Fibroblast of lung (primary cell): Measurements from ENCODE around the gene C3orf49. TPM values are rescaled to one million over a fixed set of nuclear protein-coding genes. Genes with fewer than 3 reads are reported as not detected.

ENCODE experiments used
- DNase-seq, 2 donors: peaks; one replicate each; pipeline versions ENCODE4 v3.0.0 to v3.0.0-alpha.2; 2010; ENCODE audit warnings: low read depth in 2 of 2
- H2AFZ ChIP-seq: 2 replicates; pipeline ENCODE4 v1.5.1; 2012; ENCODE audit warnings: low read length, control low read depth, inconsistent platforms
- H3K27ac ChIP-seq: 2 replicates; pipeline ENCODE4 v1.5.1; 2011; ENCODE audit warnings: low read length, control low read depth; ENCODE audit not compliant: insufficient read depth
- H3K27me3 ChIP-seq: 2 replicates; pipeline ENCODE4 v1.5.1; 2011; ENCODE audit warnings: mild to moderate bottlenecking, low read length; ENCODE audit not compliant: control insufficient read depth, insufficient read depth
- H3K36me3 ChIP-seq: 2 replicates; pipeline ENCODE4 v1.5.1; 2011; ENCODE audit warnings: low read length; ENCODE audit not compliant: control insufficient read depth, insufficient read depth
- H3K4me1 ChIP-seq: 2 replicates; pipeline ENCODE4 v1.5.1; 2011; ENCODE audit warnings: low read length; ENCODE audit not compliant: control insufficient read depth, insufficient read depth; ENCODE audit errors: extremely low read depth
- H3K4me2 ChIP-seq: 2 replicates; pipeline ENCODE4 v1.5.1; 2011; ENCODE audit warnings: low read length, control low read depth; ENCODE audit not compliant: insufficient read depth; ENCODE audit errors: extremely low read depth
- H3K4me3 ChIP-seq, 4 experiments: fragments of 200-600 bp in 1 of 4; sonication (generic) in 1 of 4; replicated peaks in 1 of 4; 2 replicates each; pipeline ENCODE4 v1.5.1; 2011 to 2016; ENCODE audit warnings: low read length in 4 of 4, low read depth in 3 of 4, mild to moderate bottlenecking in 3 of 4, control low read depth in 2 of 4, inconsistent platforms in 1 of 4, mixed read lengths in 1 of 4; ENCODE audit not compliant: insufficient read depth in 1 of 4; ENCODE audit errors: control extremely low read depth in 1 of 4
- H3K79me2 ChIP-seq: 2 replicates; pipeline ENCODE4 v1.5.1; 2012; ENCODE audit warnings: mild to moderate bottlenecking, low read length, inconsistent platforms; ENCODE audit not compliant: control insufficient read depth, insufficient read depth
- H3K9ac ChIP-seq: 2 replicates; pipeline ENCODE4 v1.5.1; 2011; ENCODE audit warnings: mild to moderate bottlenecking, low read length, control low read depth; ENCODE audit not compliant: insufficient read depth
- H3K9me3 ChIP-seq: 2 replicates; pipeline ENCODE4 v1.5.1; 2012; ENCODE audit warnings: low read depth, low read length; ENCODE audit not compliant: control insufficient read depth, insufficient read depth
- H4K20me1 ChIP-seq: 2 replicates; pipeline ENCODE4 v1.5.1; 2011; ENCODE audit warnings: low read length; ENCODE audit not compliant: control insufficient read depth, insufficient read depth; ENCODE audit errors: extremely low read depth
- EZH2 ChIP-seq: IDR thresholded peaks from 2 replicates; pipeline ENCODE4 v1.5.1; 2012; ENCODE audit warnings: low read length, control low read depth, mild to moderate bottlenecking; ENCODE audit errors: missing control alignments
- polyA plus RNA-seq, 2 donors: library from polyadenylated mRNA; depleted of rRNA in 1 of 2; stranded (reverse) in 1 of 2; unstranded in 1 of 2; fragments of >200 nt; gene quantifications; 2 replicates each; pipeline ENCODE4 v1.2.1, GENCODE V29; 2011 to 2012; ENCODE audit warnings: missing spikeins in 1 of 2
- total RNA-seq: library from RNA; depleted of rRNA; stranded (reverse); fragments of >200 nt; gene quantifications from 2 replicates; pipeline ENCODE4 v1.2.1, GENCODE V29; 2014
- TF ChIP-seq, protein P1 (sequence below), 2 donors: IDR thresholded peaks in 1 of 2; conservative IDR thresholded peaks in 1 of 2; 1 replicate in 1 of 2; 2 replicates in 1 of 2; pipeline ENCODE4 v1.5.1; 2011 to 2012; ENCODE audit warnings: low read length in 2 of 2, control low read depth in 1 of 2, inconsistent platforms in 1 of 2, low read depth in 1 of 2, mild to moderate bottlenecking in 1 of 2

Gene C3orf49
- total and polyA plus RNA-seq, 2 donors (not counting 1 experiment from before 2014, with no cell fraction given): not detected

DNA sequence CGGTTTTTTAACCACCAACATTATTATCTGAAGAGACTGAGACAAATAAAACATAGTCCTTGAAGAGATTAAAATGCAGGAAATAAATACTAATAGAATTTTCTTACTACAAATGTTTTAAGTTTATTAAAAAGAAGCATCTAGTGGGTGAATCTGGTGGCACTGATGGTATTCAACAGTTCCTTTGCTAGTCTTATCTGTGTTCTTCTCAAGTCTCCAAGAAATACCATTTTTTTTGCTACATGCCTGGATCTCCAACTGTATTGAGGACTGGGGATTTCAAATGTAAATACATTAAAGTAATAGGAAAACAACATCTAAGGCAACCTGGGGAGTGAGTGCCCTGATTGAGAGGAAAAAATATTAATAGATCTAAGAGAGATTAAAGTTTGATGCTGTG is 22.6 kb downstream of the C3orf49 start:
- Histone ChIP-seq H3K4me3 (no peak overlapping the region), H2AFZ (no peak overlapping the region), H3K79me2 (no peaks in the 10 kb centered on the region), H3K4me1 (no peaks in the 10 kb centered on the region), H3K27ac (no peak overlapping the region), H3K36me3 (no peaks in the 10 kb centered on the region), H3K9me3 (no peaks in the 10 kb centered on the region), H3K9ac (no peak overlapping the region), H3K4me2 (no peak overlapping the region), H3K27me3 (no peaks in the 10 kb centered on the region), H4K20me1 (no peaks in the 10 kb centered on the region)
- DNase-seq: no peak
- TF ChIP-seq, protein P1, sequence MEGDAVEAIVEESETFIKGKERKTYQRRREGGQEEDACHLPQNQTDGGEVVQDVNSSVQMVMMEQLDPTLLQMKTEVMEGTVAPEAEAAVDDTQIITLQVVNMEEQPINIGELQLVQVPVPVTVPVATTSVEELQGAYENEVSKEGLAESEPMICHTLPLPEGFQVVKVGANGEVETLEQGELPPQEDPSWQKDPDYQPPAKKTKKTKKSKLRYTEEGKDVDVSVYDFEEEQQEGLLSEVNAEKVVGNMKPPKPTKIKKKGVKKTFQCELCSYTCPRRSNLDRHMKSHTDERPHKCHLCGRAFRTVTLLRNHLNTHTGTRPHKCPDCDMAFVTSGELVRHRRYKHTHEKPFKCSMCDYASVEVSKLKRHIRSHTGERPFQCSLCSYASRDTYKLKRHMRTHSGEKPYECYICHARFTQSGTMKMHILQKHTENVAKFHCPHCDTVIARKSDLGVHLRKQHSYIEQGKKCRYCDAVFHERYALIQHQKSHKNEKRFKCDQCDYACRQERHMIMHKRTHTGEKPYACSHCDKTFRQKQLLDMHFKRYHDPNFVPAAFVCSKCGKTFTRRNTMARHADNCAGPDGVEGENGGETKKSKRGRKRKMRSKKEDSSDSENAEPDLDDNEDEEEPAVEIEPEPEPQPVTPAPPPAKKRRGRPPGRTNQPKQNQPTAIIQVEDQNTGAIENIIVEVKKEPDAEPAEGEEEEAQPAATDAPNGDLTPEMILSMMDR (conservative IDR thresholded peaks at IDR 0.05 in 1 of 2, IDR thresholded peaks at IDR 0.05 in 1 of 2; ENCODE audit: low read depth in 1 of 2, low read length in 2 of 2): no peak
- TF ChIP-seq EZH2: no peak

DNA sequence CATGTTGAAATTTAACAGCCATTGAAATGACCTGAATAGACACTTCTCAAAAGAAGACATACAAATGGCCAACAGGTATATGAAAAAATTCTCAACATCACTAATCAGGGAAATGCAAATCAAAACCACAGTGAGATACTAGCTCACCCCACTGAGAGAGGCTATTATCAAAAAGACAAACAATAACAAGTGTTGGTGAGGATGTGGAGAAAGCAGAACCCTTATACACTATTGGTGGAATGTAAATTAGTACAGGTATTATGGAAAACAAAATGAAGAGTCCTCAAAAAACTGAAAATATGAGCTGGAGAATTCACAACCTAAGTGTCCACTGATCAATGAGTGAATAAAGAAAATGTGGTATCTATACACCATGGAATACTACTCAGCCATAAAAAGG is 23.0 kb downstream of the C3orf49 start:
- Histone ChIP-seq H3K9ac (no peak overlapping the region), H3K4me2 (no peak overlapping the region), H3K9me3 (no peaks in the 10 kb centered on the region), H2AFZ (no peak overlapping the region), H3K27me3 (no peaks in the 10 kb centered on the region), H3K4me1 (no peaks in the 10 kb centered on the region), H4K20me1 (no peaks in the 10 kb centered on the region), H3K4me3 (no peak overlapping the region), H3K27ac (no peak overlapping the region), H3K36me3 (no peaks in the 10 kb centered on the region), H3K79me2 (no peaks in the 10 kb centered on the region)
- TF ChIP-seq, protein P1 (conservative IDR thresholded peaks at IDR 0.05 in 1 of 2, IDR thresholded peaks at IDR 0.05 in 1 of 2; ENCODE audit: low read depth in 1 of 2, low read length in 2 of 2): no peak
- no peak for TF ChIP-seq EZH2
- DNase-seq: no peak

DNA sequence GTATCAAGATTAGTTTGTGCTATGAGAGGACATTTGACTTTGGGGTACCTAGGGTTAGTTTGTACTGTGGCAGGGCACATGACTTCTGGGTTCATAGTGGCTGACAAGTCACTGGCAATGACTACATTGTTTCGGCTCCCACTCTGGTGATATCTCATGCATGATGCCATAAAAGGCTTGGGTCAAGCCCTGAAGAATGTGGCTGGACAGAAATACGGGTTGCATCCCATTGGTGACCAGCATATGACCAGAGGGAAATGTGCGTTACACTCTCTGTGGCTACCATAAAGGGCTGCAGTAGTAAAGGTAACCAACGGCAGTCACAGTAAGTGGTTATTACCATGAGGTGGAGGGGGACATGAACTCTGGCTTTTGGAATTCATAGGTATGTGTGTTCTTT is 26.1 kb downstream of the C3orf49 start:
- Histone ChIP-seq H3K27me3 (no peaks in the 10 kb centered on the region), H3K79me2 (peaks cover 3% of the 10 kb centered on the region), H3K4me2 (no peak overlapping the region), H3K9ac (no peak overlapping the region), H3K4me1 (no peaks in the 10 kb centered on the region), H4K20me1 (no peaks in the 10 kb centered on the region), H3K36me3 (no peaks in the 10 kb centered on the region), H3K9me3 (no peaks in the 10 kb centered on the region), H3K4me3 (no peak overlapping the region), H3K27ac (no peak overlapping the region), H2AFZ (no peak overlapping the region)
- no peak for DNase-seq
- TF ChIP-seq EZH2: no peak
- TF ChIP-seq, protein P1 (conservative IDR thresholded peaks at IDR 0.05 in 1 of 2, IDR thresholded peaks at IDR 0.05 in 1 of 2; ENCODE audit: low read depth in 1 of 2, low read length in 2 of 2): no peak
